ENCODE data around the gene MRGPRG.

MRGPRG gene

GRCh38 chr11:3208272-3208671, 10.3 kb downstream of the MRGPRG start:
- Histone ChIP-seq H2AFZ (ENCODE audit: low read length) (no peak overlapping the region), H3K4me2 (ENCODE audit: low read depth, low read length, poor library complexity, severe bottlenecking) (no peak overlapping the region), H3K36me3 (ENCODE audit: insufficient read depth, low read length) (no peaks in the 10 kb centered on the region), H3K9me3 (ENCODE audit: insufficient read depth, low read depth, low read length) (0 out of 2 replicates have a peak, but pooled peaks cover 3% of the 10 kb centered on the region), H3K4me3 (ENCODE audit: low read length, poor library complexity, severe bottlenecking) (no peak overlapping the region), H3K27me3 (ENCODE audit: insufficient read depth, low read length, poor library complexity, severe bottlenecking) (no peaks in the 10 kb centered on the region), H4K20me1 (ENCODE audit: insufficient read depth, low read length, poor library complexity, severe bottlenecking) (no peaks in the 10 kb centered on the region), H3K9me2 (replicated peaks; ENCODE audit: low read depth, low read length) (no peaks in the 10 kb centered on the region), H3K79me2 (ENCODE audit: insufficient read depth, low read length) (no peaks in the 10 kb centered on the region), H3K4me1 (ENCODE audit: insufficient read depth, low read length, poor library complexity, severe bottlenecking) (peaks cover 10% of the 10 kb centered on the region), H3K9ac (ENCODE audit: low read depth, low read length, poor library complexity, severe bottlenecking) (no peak overlapping the region), H3F3A (ENCODE audit: low read depth) (no peaks in the 10 kb centered on the region)
- TF ChIP-seq CTCF (conservative IDR thresholded peaks at IDR 0.05; ENCODE audit: low read length) (no peak), EZH2phosphoT487 (IDR thresholded peaks at IDR 0.05; ENCODE audit: borderline replicate concordance) (no peak)

- Histone ChIP-seq H3K4me1 (ENCODE audit: insufficient read depth, low read length, poor library complexity, severe bottlenecking) (peaks cover 13% of the 10 kb centered on the region), H3K4me2 (ENCODE audit: low read depth, low read length, poor library complexity, severe bottlenecking) (no peak overlapping the region), H3F3A (ENCODE audit: low read depth) (no peaks in the 10 kb centered on the region), H2AFZ (ENCODE audit: low read length) (no peak overlapping the region), H3K9ac (ENCODE audit: low read depth, low read length, poor library complexity, severe bottlenecking) (no peak overlapping the region), H4K20me1 (ENCODE audit: insufficient read depth, low read length, poor library complexity, severe bottlenecking) (no peaks in the 10 kb centered on the region), H3K79me2 (ENCODE audit: insufficient read depth, low read length) (no peaks in the 10 kb centered on the region), H3K4me3 (ENCODE audit: low read length, poor library complexity, severe bottlenecking) (no peak overlapping the region), H3K9me3 (ENCODE audit: insufficient read depth, low read depth, low read length) (0 out of 2 replicates have a peak, but pooled peaks cover 3% of the 10 kb centered on the region), H3K27me3 (ENCODE audit: insufficient read depth, low read length, poor library complexity, severe bottlenecking) (no peaks in the 10 kb centered on the region), H3K36me3 (ENCODE audit: insufficient read depth, low read length) (no peaks in the 10 kb centered on the region), H3K9me2 (replicated peaks; ENCODE audit: low read depth, low read length) (no peaks in the 10 kb centered on the region)
- TF ChIP-seq CTCF (conservative IDR thresholded peaks at IDR 0.05; ENCODE audit: low read length) (no peak), EZH2phosphoT487 (IDR thresholded peaks at IDR 0.05; ENCODE audit: borderline replicate concordance) (no peak)
These were observed 11.0 kb downstream of the MRGPRG start for GRCh38 chr11:3207526-3208189.

GRCh38 chr11:3206922-3207204, 11.8 kb downstream of the MRGPRG start:
- H2AFZ ChIP-seq (ENCODE audit: low read length): no peak overlapping the region
- H3K9ac ChIP-seq (ENCODE audit: low read depth, low read length, poor library complexity, severe bottlenecking): no peak overlapping the region
- no peaks in the 10 kb centered on the region for H4K20me1 ChIP-seq (ENCODE audit: insufficient read depth, low read length, poor library complexity, severe bottlenecking)
- H3K4me3 ChIP-seq (ENCODE audit: low read length, poor library complexity, severe bottlenecking): no peak overlapping the region
- H3K9me2 ChIP-seq (replicated peaks; ENCODE audit: low read depth, low read length): no peaks in the 10 kb centered on the region
- H3K36me3 ChIP-seq (ENCODE audit: insufficient read depth, low read length): no peaks in the 10 kb centered on the region
- no peaks in the 10 kb centered on the region for H3K79me2 ChIP-seq (ENCODE audit: insufficient read depth, low read length)
- H3K9me3 ChIP-seq (ENCODE audit: insufficient read depth, low read depth, low read length): 0 out of 2 replicates have a peak, but pooled peaks cover 3% of the 10 kb centered on the region
- H3K27me3 ChIP-seq (ENCODE audit: insufficient read depth, low read length, poor library complexity, severe bottlenecking): no peaks in the 10 kb centered on the region
- TF ChIP-seq EZH2phosphoT487 (IDR thresholded peaks at IDR 0.05; ENCODE audit: borderline replicate concordance) (no peak), CTCF (conservative IDR thresholded peaks at IDR 0.05; ENCODE audit: low read length) (no peak)
- peaks cover 21% of the 10 kb centered on the region for H3K4me1 ChIP-seq (ENCODE audit: insufficient read depth, low read length, poor library complexity, severe bottlenecking)
- H3K4me2 ChIP-seq (ENCODE audit: low read depth, low read length, poor library complexity, severe bottlenecking): no peak overlapping the region
- no peaks in the 10 kb centered on the region for H3F3A ChIP-seq (ENCODE audit: low read depth)

Measured in Loucy (cell line).